H1 (cell line): Measurements from ENCODE around the gene ANAPC7. TPM values are rescaled to one million over a fixed set of nuclear protein-coding genes. Genes with fewer than 3 reads are reported as not detected.

Experiments used
- CTCF ChIA-PET: fragments of 300-600 bp; sonication (Branson Sonifier 250); formaldehyde crosslinking; loops from one replicate; lab custom pipeline; 2021; ENCODE audit not compliant: partially characterized antibody; lab: Charles Lee
- POLR2A ChIA-PET: fragments of 300-600 bp; sonication (Branson Sonifier 250); formaldehyde crosslinking; loops from one replicate; lab custom pipeline; 2021; ENCODE audit warnings: inconsistent platforms; ENCODE audit not compliant: partially characterized antibody; lab: Charles Lee
- DNase-seq, 2 experiments: peaks; one replicate each; pipeline versions ENCODE4 v3.0.0 to v3.0.0-alpha.2; 2010 to 2022; ENCODE audit warnings: low spot score in 2 of 2, low read depth in 1 of 2, mixed read lengths in 1 of 2
- FAIRE-seq: peaks from 2 replicates; lab custom pipeline; 2011; peaks lifted over from hg19 to GRCh38; lab: Jason Lieb, UNC
- H2AFZ ChIP-seq: 2 replicates; pipeline ENCODE4 v1.8.1; 2012; ENCODE audit warnings: low read length, inconsistent platforms
- H2AK5ac ChIP-seq: 2 replicates; pipeline ENCODE4 v1.6.1; 2013; ENCODE audit warnings: low read depth, low read length
- H2BK120ac ChIP-seq: replicated peaks from 2 replicates; pipeline ENCODE3; 2013; ENCODE audit warnings: low read depth, low read length, inconsistent platforms
- H2BK12ac ChIP-seq: 2 replicates; pipeline ENCODE4 v1.6.1; 2013; ENCODE audit warnings: low read depth, low read length
- H2BK15ac ChIP-seq: 2 replicates; pipeline ENCODE4 v1.6.1; 2013; ENCODE audit warnings: low read length
- H2BK20ac ChIP-seq: 2 replicates; pipeline ENCODE4 v1.6.1; 2013; ENCODE audit warnings: low read length
- H2BK5ac ChIP-seq: 2 replicates; pipeline ENCODE4 v1.6.1; 2013; ENCODE audit warnings: low read depth, low read length
- H3K14ac ChIP-seq: 2 replicates; pipeline ENCODE4 v1.6.1; 2013; ENCODE audit warnings: inconsistent platforms; ENCODE audit not compliant: insufficient read length
- H3K18ac ChIP-seq: 2 replicates; pipeline ENCODE4 v1.6.1; 2013; ENCODE audit warnings: low read length; ENCODE audit errors: extremely low read depth
- H3K23ac ChIP-seq: 2 replicates; pipeline ENCODE4 v1.6.1; 2013; ENCODE audit warnings: inconsistent platforms; ENCODE audit not compliant: insufficient read length
- H3K23me2 ChIP-seq: 2 replicates; pipeline ENCODE4 v1.6.1; 2013; ENCODE audit warnings: low read depth, low read length
- H3K27ac ChIP-seq: 2 replicates; pipeline ENCODE4 v1.6.1; 2011; ENCODE audit warnings: low read depth, low read length, inconsistent platforms
- H3K27me3 ChIP-seq, 4 experiments: replicated peaks in 1 of 4; 1 replicate in 1 of 4; 2 replicates in 3 of 4; pipeline versions ENCODE4 v1.6.1 to v1.8.1; 2011 to 2013; ENCODE audit warnings: low read length in 3 of 4, mild to moderate bottlenecking in 3 of 4, inconsistent platforms in 2 of 4, mixed read lengths in 2 of 4, moderate library complexity in 1 of 4; ENCODE audit not compliant: control insufficient read depth in 3 of 4, insufficient read depth in 3 of 4; ENCODE audit errors: extremely low read depth in 1 of 4
- H3K36me3 ChIP-seq, 4 experiments: 2 replicates each; pipeline versions ENCODE4 v1.6.1 to v1.8.1; 2011 to 2013; ENCODE audit warnings: mild to moderate bottlenecking in 4 of 4, low read length in 3 of 4, moderate library complexity in 2 of 4, control low read depth in 1 of 4, inconsistent platforms in 1 of 4; ENCODE audit not compliant: insufficient read depth in 4 of 4, control insufficient read depth in 2 of 4
- H3K4ac ChIP-seq: replicated peaks from 2 replicates; pipeline ENCODE3; 2013; ENCODE audit warnings: low read length, low read depth, mixed read lengths, inconsistent platforms; ENCODE audit not compliant: insufficient read length
- H3K4me1 ChIP-seq, 4 experiments: replicated peaks in 1 of 4; 1 replicate in 1 of 4; 2 replicates in 3 of 4; pipeline versions ENCODE4 v1.6.1 to v1.8.1; 2011 to 2013; ENCODE audit warnings: low read length in 3 of 4, inconsistent platforms in 2 of 4, mixed read lengths in 1 of 4; ENCODE audit not compliant: insufficient read depth in 4 of 4, control insufficient read depth in 3 of 4
- H3K4me2 ChIP-seq, 2 experiments: 2 replicates each; pipeline versions ENCODE4 v1.6.1 to v1.8.1; 2011 to 2013; ENCODE audit warnings: low read depth in 2 of 2, low read length in 2 of 2, control low read depth in 1 of 2, inconsistent platforms in 1 of 2, mild to moderate bottlenecking in 1 of 2; ENCODE audit not compliant: insufficient read depth in 1 of 2
- H3K4me3 ChIP-seq, 4 experiments: fragments of 200-600, 300-600 bp in 1 of 4; sonication (generic), shearing (Covaris generic), sonication (Bioruptor Twin) in 1 of 4; 2 replicates each; pipeline versions ENCODE4 v1.5.1 to v1.8.1; 2011 to 2016; ENCODE audit warnings: low read length in 4 of 4, low read depth in 3 of 4, control low read depth in 2 of 4, inconsistent platforms in 2 of 4, mild to moderate bottlenecking in 2 of 4, mixed read lengths in 1 of 4, moderate library complexity in 1 of 4; ENCODE audit not compliant: insufficient read depth in 2 of 4; ENCODE audit errors: extremely low read depth in 1 of 4
- H3K56ac ChIP-seq: replicated peaks from 2 replicates; pipeline ENCODE3; 2013; ENCODE audit warnings: low read depth, mild to moderate bottlenecking, mixed read lengths, low read length, inconsistent platforms; ENCODE audit not compliant: insufficient read length
- H3K79me1 ChIP-seq: 2 replicates; pipeline ENCODE4 v1.6.1; 2013; ENCODE audit warnings: low read depth, low read length, control low read depth
- H3K79me2 ChIP-seq, 2 experiments: 2 replicates each; pipeline versions ENCODE4 v1.6.1 to v1.8.1; 2012 to 2013; ENCODE audit warnings: low read length in 2 of 2, mild to moderate bottlenecking in 2 of 2, inconsistent platforms in 1 of 2; ENCODE audit not compliant: insufficient read depth in 2 of 2, control insufficient read depth in 1 of 2
- H3K9ac ChIP-seq, 4 experiments: replicated peaks in 1 of 4; 1 replicate in 1 of 4; 2 replicates in 3 of 4; pipeline versions ENCODE4 v1.6.1 to v1.8.1; 2011 to 2013; ENCODE audit warnings: low read depth in 3 of 4, low read length in 3 of 4, control low read depth in 2 of 4, mild to moderate bottlenecking in 2 of 4, moderate library complexity in 2 of 4, inconsistent platforms in 1 of 4; ENCODE audit errors: extremely low read depth in 1 of 4
- H3K9me3 ChIP-seq, 2 experiments: 2 replicates each; pipeline versions ENCODE4 v1.6.1 to v1.8.1; 2012 to 2013; ENCODE audit warnings: mild to moderate bottlenecking in 2 of 2, moderate library complexity in 2 of 2, control low read depth in 1 of 2, inconsistent platforms in 1 of 2, low read depth in 1 of 2, low read length in 1 of 2, mixed read lengths in 1 of 2; ENCODE audit not compliant: insufficient read depth in 2 of 2
- H4K20me1 ChIP-seq, 2 experiments: replicated peaks in 1 of 2; 2 replicates each; pipeline versions ENCODE3 to v1.8.1; 2011 to 2013; ENCODE audit warnings: inconsistent platforms in 2 of 2, low read length in 2 of 2, mild to moderate bottlenecking in 1 of 2; ENCODE audit not compliant: insufficient read depth in 2 of 2, control insufficient read depth in 1 of 2
- H4K5ac ChIP-seq: 2 replicates; pipeline ENCODE4 v1.6.1; 2013; ENCODE audit warnings: low read length, low read depth, mixed read lengths, inconsistent platforms; ENCODE audit not compliant: insufficient read length
- H4K8ac ChIP-seq: 2 replicates; pipeline ENCODE4 v1.8.0; 2013; ENCODE audit warnings: mild to moderate bottlenecking, moderate library complexity, low read length, inconsistent platforms; ENCODE audit not compliant: insufficient read depth; ENCODE audit errors: extremely low read depth
- H4K91ac ChIP-seq: replicated peaks from 2 replicates; pipeline ENCODE3; 2013; ENCODE audit warnings: low read length, mixed read lengths, inconsistent platforms; ENCODE audit not compliant: insufficient read length
- CBX5 ChIP-seq: fragments of 300-800, 300-1000 bp; sonication (generic); IDR thresholded peaks from 2 replicates; pipeline ENCODE4 v1.7.1; 2016; ENCODE audit warnings: antibody characterized with exemption, low read length, low read depth
- HDAC2 ChIP-seq, 2 experiments: fragments of 300-600 bp in 1 of 2; sonication (generic) in 1 of 2; IDR thresholded peaks; 2 replicates each; pipeline ENCODE4 v1.6.1; 2011 to 2012; ENCODE audit warnings: low read depth in 2 of 2, low read length in 2 of 2, mild to moderate bottlenecking in 2 of 2, moderate library complexity in 2 of 2, borderline replicate concordance in 1 of 2, inconsistent platforms in 1 of 2
- JUN ChIP-seq: IDR thresholded peaks from 2 replicates; pipeline ENCODE4 v1.6.1; 2011; ENCODE audit warnings: low read depth, mild to moderate bottlenecking, improper control_type of control experiment, low read length
- JUND ChIP-seq: IDR thresholded peaks from 2 replicates; pipeline ENCODE4 v1.6.1; 2011; ENCODE audit warnings: mild to moderate bottlenecking, improper control_type of control experiment, low read length
- KDM4A ChIP-seq: IDR thresholded peaks from one replicate; pipeline ENCODE4 v1.7.1; 2012; ENCODE audit warnings: low read depth, mild to moderate bottlenecking, moderate library complexity, low read length, inconsistent platforms; ENCODE audit not compliant: severe bottlenecking
- RNF2 ChIP-seq: fragments of 200-900, 300-1000 bp; sonication (generic); IDR thresholded peaks from 2 replicates; pipeline ENCODE4 v1.7.1; 2016; ENCODE audit warnings: borderline replicate concordance, low read depth, mild to moderate bottlenecking, antibody characterized with exemption, low read length; ENCODE audit not compliant: poor library complexity, severe bottlenecking; ENCODE audit errors: missing control alignments
- SP1 ChIP-seq: IDR thresholded peaks from 2 replicates; pipeline ENCODE4 v1.6.1; 2011; ENCODE audit warnings: low read depth, low read length
- WGBS, 2 experiments: shearing (Covaris generic) in 1 of 2; methylation state at CpG; one replicate each; pipeline versions ENCODE4 v1.1.6 to v1.1.7; 2013 to 2015; ENCODE audit warnings: low lambda C conversion rate in 2 of 2, mixed read lengths in 2 of 2, inconsistent platforms in 1 of 2, low coverage in 1 of 2, missing lambda C conversion rate in 1 of 2; ENCODE audit not compliant: insufficient replicate concordance in 2 of 2, insufficient coverage in 1 of 2, insufficient read length in 1 of 2; ENCODE audit errors: extremely low coverage in 1 of 2, missing lambda C conversion rate in 1 of 2; 5-methylcytosine and 5-hydroxymethylcytosine counted together
- polyA plus RNA-seq, 7 experiments: library from polyadenylated mRNA; depleted of rRNA in 3 of 7; stranded (reverse) in 5 of 7; unstranded in 2 of 7; fragments of >200 nt in 5 of 7; fragments of 200-250 nt in 2 of 7; gene quantifications; 1 replicate in 5 of 7; 2 replicates in 1 of 7; 4 replicates in 1 of 7; pipeline versions ENCODE4 v1.2.1 to v1.2.3, GENCODE V29; 2011 to 2013; ENCODE audit warnings: missing spikeins in 2 of 7, mixed read lengths in 2 of 7
- total RNA-seq: library from RNA; stranded (reverse); fragmentation: NEBNext Ultra II Directional; extraction: Animal tissue kit (Norgen Biotek cat#: 25700); gene quantifications from 2 replicates; pipeline ENCODE4 v1.2.1, GENCODE V29; 2021
- TF ChIP-seq, protein P1 (sequence below): IDR thresholded peaks from 2 replicates; pipeline ENCODE4 v1.6.1; 2011; ENCODE audit warnings: low read depth, mild to moderate bottlenecking, low read length; ENCODE audit not compliant: insufficient read depth
- TF ChIP-seq, protein P2 (sequence below): IDR thresholded peaks from 2 replicates; pipeline ENCODE4 v1.6.1; 2012; ENCODE audit warnings: inconsistent platforms

Gene ANAPC7
- total and polyA plus RNA-seq, 2 of the 8 experiments (the other 6 are each of a cell fraction or from before 2014, with no cell fraction given) = 72.8 to 105 TPM

DNA sequence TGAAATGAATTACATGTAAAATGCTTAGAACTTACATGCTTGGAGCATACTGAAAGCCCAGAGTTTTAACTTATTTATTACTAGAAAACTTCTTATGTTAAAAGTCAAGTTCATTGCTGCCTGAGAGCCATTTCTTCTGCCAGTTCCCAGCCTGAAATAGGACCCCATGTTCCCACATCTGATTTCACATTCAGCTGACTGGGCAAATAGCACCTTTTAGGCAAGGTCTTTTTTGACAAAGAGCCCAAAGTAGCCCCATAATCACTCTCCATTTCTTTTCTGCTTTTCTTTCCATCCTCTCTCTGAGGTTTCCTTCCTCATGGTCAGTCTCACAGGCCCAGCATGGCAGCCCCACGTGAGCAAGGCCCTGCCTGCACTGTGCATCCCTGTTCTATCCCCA, 47.8 kb upstream of the ANAPC7 start:
- H3K79me1 ChIP-seq = peaks cover 3% of the 10 kb centered on the region
- H2AK5ac ChIP-seq = no peak overlapping the region
- H2BK5ac ChIP-seq = no peak overlapping the region
- H4K91ac ChIP-seq = no peak overlapping the region
- H3K27ac ChIP-seq = no peak overlapping the region
- no peak overlapping the region for H3K23ac ChIP-seq
- no peak overlapping the region for H2BK20ac ChIP-seq
- no peaks in the 10 kb centered on the region for H3K27me3 ChIP-seq
- H3K9me3 ChIP-seq = no peaks in the 10 kb centered on the region
- CTCF ChIA-PET = interaction anchor here (1.1 to 7.9 kb wide), 8 partner anchors 10 to 349 kb away, joined by 3 to 69 read pairs (median 4); partner anchors contain the start of genes FAM216A and GPN3
- no peak overlapping the region for H2BK120ac ChIP-seq
- no peaks in the 10 kb centered on the region for H3K23me2 ChIP-seq
- FAIRE-seq = no peak
- H3K56ac ChIP-seq = no peak overlapping the region
- no peak overlapping the region for H2BK15ac ChIP-seq
- H3K79me2 ChIP-seq = peaks cover 0 to 20% of the 10 kb centered on the region in 2 experiments; a peak in 2 of 4 replicates
- H3K4me2 ChIP-seq = no peak overlapping the region
- H4K8ac ChIP-seq = no peak overlapping the region
- POLR2A ChIA-PET = interaction anchor here (2.0 to 7.2 kb wide), 2 partner anchors 17 to 78 kb away, joined by 5 to 57 read pairs; partner anchors contain the start of genes FAM216A and GPN3
- no peak overlapping the region for H2AFZ ChIP-seq
- H3K4me1 ChIP-seq = peaks cover 0 to 3% (median 0%) of the 10 kb centered on the region in 4 experiments; a peak in 1 of 7 replicates
- H3K14ac ChIP-seq = no peak overlapping the region
- no peak for DNase-seq
- no peak overlapping the region for H3K9ac ChIP-seq
- peaks cover 0 to 33% (median 14%) of the 10 kb centered on the region in 4 experiments; a peak in 5 of 8 replicates for H3K36me3 ChIP-seq
- H4K5ac ChIP-seq = no peak overlapping the region
- no peak overlapping the region for H2BK12ac ChIP-seq
- no peak overlapping the region for H3K4ac ChIP-seq
- no peak overlapping the region for H3K18ac ChIP-seq
- H3K4me3 ChIP-seq = no peak overlapping the region
- H4K20me1 ChIP-seq = no peaks in the 10 kb centered on the region
- 94% methylated on average over 1 of the region's 1 CpG; no CpG with 5 or more reads in 1 of the 2 experiments for WGBS, 2 experiments
- no peak for TF ChIP-seq HDAC2 (IDR thresholded peaks at IDR 0.05; ENCODE audit: borderline replicate concordance in 1 of 2, low read depth in 2 of 2, low read length in 2 of 2)
- TF ChIP-seq KDM4A = no peak
- no peak for TF ChIP-seq RNF2
- no peak for TF ChIP-seq SP1
- TF ChIP-seq JUN = no peak
- TF ChIP-seq, protein P1, sequence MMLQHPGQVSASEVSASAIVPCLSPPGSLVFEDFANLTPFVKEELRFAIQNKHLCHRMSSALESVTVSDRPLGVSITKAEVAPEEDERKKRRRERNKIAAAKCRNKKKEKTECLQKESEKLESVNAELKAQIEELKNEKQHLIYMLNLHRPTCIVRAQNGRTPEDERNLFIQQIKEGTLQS = no peak
- TF ChIP-seq JUND = no peak
- TF ChIP-seq, protein P2, sequence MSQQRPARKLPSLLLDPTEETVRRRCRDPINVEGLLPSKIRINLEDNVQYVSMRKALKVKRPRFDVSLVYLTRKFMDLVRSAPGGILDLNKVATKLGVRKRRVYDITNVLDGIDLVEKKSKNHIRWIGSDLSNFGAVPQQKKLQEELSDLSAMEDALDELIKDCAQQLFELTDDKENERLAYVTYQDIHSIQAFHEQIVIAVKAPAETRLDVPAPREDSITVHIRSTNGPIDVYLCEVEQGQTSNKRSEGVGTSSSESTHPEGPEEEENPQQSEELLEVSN = no peak
- TF ChIP-seq CBX5 = no peak
